GM19395 (cell line): ENCODE measurements around the gene PTGIS.

Source experiments
- ATAC-seq: cut with Tn5 transposase; IDR thresholded peaks from one replicate; pipeline ENCODE4 v1.9.1; 2021; ENCODE audit warnings: mild to moderate bottlenecking, moderate library complexity; ENCODE audit not compliant: unreplicated experiment

The PTGIS gene

DNA sequence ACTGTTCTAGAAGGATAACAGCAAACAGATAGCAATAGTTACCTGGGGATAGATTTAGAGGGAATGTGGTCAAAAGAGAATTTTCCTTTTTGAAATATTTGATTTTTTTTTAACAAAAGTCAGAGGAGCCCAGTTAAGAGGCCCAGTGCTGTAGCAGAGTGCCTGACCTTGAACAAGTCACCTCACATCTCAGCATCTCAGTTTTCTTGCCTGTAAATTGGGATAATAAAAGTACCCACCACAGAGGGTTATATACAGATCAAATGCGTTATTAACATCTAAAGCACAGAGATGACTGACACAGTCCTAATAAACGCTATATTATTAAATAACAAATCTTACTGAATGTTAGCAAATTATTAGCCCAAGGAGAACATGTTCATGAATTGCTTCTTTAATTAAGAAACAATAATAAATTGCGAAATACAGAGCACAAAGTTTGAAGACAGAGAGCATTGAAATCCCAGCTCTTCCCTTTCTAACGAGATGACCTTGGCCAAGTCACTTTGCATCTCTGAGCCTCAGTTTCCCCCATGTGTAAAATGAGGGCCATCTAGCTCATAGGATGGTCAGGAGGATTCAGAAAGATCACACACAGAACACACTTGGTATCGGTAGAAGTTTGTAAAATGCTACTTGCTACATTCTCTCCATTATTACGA is 35.5 kb downstream of the PTGIS start:
- no peak for ATAC-seq

DNA sequence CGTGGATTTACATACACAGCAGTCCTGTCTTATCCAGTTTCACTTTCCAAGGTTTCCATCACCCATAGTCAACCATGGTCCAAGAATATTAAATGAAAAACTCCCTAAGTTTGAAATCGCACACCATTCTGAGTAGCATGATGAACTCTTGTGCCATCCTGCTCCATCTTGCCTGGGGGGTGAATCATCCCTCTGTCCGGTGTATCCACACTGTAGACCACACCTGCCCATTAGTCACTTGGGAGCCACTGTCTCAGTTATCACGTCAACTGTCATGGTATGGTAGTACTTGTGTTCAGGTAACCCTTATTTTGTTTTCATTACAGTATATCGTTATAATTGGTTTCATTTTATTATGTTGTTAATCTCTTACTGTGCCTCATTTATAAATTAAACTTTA is 38.5 kb downstream of the PTGIS start:
- ATAC-seq: no peak

DNA sequence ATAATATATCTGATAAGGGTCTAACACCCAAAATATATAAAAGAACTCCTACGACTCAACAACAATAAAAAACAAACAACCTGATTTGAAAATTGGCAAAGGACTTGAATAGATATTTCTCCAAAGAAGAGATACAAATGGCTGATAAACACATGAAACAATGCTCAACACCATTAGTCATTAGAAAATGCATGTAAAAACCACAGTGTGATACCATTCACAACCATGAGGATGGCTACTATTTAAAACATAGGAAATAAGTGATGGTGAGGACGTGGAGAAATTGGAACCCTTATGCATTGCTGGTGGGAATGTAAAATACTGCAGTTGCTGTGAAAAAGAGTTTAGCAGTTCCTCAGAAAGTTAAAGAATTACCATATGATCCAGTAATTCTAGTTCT is 41.4 kb downstream of the PTGIS start:
- no peak for ATAC-seq

DNA sequence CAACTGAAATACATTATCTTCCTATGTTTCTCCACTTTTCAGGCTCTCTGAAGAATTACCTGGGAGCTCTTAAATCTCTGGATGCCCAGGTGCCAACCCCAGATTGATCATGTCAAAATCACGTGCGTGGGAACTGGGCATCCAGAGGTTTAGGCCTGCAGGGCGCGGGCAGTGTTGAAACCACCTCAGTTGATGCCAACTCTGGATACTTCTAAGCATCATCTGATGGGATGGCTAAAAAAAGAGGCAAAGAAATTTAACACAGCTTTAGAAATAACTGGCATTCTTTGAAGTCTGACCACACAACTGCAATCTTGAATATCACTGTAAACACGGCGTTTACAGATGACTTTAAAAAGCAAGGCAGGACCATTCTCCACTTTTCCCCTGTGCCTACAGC is 41.9 kb downstream of the PTGIS start:
- ATAC-seq: no peak

DNA sequence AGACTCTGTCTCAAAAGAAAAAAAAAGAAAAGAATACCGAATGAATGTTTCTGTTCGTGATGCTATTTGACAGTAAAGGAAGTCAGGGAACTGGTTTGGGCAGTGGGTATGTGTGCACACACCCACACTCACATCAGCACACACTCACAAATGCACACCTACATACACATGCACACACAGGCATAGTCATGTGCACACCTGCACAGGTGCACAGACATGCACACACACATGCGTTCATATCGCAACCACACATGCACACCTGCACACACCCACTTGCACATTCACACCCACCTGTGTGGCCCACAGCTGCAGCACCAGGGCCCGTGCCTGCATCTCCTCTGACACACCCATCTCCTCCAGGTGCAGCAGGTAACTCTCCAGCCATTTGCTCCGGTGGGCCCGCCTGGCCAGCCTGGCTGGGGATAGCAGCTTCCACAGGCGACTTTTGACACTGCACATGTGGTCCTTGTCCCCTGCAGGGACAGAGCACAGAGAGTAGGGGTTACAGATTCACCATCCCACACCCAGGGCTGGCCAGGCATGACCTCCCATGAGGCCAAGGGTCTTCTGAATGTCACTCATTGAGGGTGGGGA is 44.1 kb downstream of the PTGIS start:
- ATAC-seq: no peak

DNA sequence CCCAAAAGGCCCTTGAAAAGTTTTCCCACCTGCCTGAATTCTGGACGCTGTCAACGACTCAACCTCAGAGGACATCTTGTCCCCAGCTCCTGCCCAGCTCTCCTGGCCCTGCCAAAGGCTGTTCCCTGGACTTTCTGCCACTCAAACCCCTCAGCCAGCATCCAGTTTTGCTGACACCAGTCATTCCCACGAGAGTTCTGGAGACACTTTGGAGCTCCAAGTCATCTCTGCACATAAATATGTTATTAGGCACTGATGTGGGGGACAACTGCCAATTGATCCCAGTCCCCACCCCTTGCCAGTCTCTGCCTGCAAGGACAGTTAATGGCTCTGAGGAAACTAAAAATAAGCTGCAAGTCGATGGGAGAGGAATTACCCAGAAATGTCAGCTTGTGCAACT is 46.6 kb downstream of the PTGIS start:
- ATAC-seq: no peak

DNA sequence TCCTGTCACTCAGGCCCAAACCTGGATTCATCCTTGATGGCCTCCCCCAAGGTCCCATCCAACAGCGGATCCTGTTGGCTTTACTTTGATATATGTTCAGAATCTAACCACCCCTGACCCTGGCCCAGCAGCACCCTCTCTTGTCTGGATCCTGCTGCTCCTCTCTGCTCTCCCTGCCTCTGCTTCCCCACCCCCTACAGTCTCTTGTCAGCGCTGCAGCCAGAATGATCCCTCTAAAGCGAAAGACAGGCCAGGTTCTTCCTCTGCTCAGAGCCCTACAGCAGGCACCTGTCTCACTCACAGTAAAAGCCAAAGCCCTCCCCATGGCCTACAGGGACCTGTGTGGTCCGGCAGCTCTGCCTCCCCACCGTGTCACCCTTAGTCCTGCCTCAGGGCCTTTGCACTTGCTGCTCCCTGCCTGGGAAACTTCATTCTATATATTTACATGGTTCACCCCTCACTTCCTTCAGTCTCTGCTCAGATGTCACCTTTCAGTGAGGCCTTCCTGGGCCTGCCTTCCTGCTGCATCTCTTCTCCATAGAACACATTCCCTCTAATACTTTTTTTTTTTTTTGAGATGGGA is 48.1 kb downstream of the PTGIS start:
- ATAC-seq: no peak

DNA sequence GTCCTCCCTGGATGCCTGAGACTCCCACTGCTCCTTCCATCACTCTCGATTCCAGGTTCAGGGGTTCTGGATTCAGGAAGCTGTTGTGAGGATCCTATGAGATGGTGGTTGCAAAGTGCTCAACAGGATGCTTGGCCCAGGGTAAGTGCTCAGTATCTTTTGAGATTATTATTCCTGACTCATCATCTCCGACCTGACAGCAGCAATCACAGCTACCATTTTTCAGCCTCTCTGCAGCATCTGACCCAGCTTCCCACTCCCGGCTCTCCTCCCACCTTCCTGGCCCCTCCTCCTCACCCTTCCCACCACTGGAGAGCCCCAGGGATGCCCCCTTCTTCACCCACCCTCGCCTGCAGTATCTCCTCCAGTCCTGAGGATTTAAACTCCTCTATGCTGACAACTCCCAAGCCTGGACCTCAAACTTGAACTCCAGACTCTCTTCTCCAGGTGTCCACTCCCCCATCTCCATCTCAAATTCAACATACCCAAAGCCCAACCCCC is 48.7 kb downstream of the PTGIS start:
- ATAC-seq: no peak

DNA sequence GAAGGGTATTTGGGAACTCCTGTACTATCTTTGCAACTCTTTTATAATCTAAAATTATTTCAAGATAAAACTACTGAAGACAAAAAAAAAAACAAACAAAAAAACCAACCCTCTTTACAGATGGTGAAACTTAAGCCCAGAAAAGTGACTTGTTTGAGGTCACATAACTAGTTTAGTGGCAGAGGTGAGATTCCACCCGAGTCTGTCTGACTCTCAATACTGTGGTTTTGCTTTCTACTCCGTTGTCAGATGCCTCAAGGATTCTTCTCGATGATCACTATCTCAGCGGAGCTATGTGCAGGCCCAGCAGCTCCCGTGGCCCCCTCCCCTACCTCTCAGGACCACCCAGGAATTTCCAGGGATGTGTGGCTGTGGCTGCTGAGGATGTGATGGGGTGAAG is 49.4 kb downstream of the PTGIS start:
- no peak for ATAC-seq

DNA sequence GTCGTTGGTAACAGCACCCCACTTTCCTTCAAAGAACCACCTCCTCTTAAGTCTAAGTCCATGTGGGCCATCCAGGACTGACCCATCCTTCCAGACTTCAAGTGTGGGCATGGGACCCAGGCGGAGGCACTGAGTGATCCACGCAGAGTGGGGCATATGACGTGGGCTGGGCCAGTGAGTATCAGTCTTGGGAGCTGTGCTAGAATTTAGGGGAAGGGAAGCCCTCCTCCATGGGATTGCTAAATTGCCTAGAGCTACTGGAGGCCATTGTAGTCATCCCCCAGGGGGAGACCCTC is 50.2 kb downstream of the PTGIS start:
- no peak for ATAC-seq

DNA sequence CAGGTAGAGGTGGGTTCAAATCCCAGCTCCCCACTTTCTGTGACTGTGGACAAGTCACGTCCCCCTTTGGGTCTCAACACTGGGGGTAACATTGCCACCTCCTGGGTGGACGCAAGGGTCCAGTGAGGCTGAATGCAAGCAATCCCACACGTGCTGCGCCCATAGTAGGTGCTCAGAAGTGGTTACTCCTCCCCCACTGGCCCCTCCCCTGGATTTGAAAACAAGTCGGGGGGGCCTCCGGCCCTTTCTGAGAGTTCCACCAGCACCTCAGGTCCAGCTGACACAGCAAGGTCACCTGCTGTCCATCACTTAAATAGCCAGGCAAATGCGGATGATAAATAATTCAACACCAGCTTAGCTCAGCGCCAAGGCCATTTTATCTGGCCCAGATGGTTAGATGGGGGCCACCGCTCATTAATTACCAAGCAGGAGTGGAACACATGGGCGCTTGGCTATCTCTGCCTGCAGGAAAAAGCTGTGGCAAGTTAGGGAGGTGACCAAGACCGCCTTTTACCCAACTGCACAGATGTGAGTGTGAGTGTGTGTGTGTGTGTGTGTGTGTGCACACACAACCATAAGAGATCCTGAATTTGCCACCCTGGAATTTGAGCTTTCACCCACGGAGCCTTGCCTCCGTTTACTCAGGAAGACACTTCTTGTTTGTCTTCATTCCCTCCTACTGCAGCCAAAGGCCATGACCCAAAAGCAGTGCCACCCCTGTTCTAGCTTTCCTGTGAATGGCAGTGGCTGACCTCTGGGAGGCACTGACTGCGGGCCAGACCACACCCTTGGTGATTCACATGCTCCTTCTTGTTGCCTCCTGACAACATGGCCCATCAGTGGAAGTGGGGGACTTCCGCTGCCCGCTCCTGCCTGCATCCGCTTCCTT is 50.8 kb downstream of the PTGIS start:
- no peak for ATAC-seq

DNA sequence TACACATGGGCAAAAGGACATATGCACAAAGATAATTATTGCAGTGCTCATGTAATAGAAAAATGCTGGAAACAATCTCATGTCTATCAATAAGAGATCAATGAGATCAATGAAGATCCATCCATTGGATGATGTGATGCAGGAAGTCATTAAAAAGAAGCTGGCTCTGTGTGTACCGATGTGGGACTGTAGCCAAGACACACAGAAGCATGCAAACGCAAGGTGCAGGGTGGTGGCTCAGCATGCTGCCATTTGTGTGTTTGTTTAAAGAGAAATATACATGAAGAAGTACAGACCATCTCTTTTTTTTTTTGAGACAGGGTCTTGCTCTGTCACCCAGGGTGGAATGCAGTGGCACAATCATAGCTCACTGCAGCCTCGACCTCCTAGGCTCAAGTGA is 52.4 kb downstream of the PTGIS start:
- ATAC-seq: no peak

DNA sequence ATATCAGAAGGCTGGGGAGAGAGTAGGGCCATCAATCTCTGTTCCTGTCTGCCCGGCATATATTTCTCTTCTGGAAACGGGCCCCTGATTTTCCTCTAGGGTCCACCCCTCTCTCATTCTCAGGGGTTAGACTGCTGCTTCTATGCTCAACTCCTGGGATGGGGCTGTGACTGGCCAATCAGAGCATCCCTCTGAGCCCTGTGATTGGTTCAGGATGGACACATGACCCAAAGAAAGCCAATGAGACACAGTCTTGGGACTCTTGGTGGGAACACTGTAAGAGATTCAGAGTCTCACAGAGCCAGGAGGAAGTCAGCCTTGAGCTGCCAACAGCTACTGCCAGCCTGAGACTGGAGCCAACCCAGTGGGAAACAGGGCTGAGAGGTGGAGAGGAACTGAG is 54.4 kb downstream of the PTGIS start:
- ATAC-seq: no peak

DNA sequence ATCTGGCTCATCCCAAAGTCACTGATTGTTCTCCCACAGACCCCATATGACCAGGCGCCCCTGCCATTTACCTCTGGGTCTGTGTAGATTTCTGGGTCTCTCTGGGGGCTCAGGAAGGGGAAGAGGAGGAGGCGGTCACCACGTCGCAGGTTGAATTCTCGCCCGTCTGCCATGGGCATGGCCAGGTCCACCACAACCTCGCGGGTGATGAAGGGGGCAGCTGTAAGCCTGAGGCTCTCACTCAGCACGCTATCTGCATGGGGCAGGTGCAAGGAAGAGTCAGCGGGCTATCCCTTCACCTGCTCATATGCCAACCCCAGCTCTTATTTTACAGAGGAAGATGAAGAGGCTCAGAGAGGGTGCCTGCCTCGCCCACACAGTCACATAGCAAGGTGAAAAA is 54.9 kb downstream of the PTGIS start:
- ATAC-seq: no peak

DNA sequence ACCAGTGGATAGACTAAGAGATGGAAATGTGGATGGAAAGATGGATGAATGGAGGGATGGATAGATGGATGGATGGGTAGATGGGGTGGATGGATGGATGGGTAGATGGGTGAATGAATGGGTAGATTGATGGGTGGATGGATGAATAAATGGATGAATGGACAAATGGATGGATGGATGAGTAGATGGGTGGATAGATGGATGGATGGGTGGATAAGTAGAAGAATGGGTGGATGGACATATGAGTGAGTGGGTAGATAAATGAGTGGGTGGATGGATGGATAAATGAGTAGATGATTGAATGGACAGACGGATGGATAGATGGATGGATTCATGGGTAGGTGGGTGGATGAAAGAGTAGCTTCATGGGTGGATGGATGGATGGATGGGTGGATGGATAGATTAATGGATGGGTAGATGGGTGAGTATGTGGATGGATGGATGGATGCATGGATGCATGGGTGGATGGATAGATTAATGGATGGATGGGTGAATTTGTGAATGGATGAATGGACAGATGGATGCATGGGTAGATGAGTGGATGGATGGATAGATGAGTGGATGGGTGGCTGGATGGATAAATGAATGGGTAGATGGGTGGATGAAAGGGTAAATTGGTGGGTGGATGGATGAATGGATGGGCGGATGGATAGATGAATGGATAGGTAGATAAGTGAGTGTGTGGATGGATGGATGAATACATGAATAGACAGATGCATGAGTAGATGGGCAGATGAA is 56.0 kb downstream of the PTGIS start:
- no peak for ATAC-seq

DNA sequence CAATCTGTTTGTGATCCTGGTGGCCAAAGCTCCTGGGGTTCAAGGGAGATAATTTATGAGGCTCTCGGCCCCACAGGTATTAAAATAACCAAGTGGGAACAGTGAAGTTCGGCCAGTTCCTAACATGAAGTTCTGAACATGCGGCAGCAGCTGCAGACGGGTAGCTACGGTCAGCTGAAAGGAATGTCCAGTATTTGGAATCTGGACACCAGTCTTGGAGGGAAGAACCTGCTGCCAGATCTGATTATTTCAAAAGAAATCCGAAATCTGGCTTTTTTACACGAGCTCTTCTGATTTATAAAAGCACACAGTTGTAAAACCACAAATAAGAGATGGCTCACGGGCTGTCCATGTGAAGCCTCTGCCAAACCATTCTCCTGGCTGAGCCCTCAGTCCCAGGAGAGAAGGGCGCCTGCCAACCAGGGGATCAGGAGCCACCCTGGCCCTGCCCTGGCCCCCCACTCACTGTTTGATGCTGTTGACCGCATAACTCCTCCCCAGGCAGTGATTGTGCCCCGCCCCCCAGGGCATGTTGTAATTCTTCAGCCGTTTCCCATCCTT is 57.3 kb downstream of the PTGIS start:
- no peak for ATAC-seq

DNA sequence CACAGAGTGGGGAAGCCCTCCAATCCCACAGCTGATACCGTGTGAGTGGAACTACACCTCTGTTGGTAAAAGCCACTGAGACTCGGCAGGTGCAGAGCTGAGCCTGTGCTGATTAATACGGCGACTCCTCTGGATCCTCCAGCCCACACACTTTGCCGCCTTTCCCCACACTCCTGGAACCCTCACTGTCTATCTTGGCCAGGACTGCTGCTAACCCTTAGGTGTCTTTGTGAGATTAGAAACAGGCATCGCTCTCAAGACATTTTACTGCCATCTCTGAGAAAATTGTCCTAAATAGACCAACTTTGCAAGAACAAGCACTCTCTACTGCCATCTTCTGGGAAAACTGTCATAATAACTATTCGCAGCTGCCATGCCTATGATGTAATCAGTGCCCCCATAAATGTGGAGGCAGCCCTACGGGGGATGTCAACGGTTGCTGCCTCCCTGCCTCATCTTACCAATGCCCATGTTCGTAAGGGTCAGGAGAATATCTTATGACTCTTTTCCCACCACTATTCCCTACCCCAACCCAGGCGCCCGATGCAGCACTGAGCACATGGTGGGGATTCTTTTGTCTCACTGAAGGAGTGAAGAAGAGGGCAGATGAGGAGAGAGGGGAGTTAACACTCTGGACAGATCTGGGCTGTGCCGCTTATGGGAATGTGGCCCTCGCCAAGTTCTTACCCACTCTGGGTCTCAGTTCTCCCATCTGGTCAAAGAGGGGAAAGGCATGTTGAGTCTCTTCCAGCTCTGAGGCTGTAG is 59.3 kb downstream of the PTGIS start:
- no peak for ATAC-seq

DNA sequence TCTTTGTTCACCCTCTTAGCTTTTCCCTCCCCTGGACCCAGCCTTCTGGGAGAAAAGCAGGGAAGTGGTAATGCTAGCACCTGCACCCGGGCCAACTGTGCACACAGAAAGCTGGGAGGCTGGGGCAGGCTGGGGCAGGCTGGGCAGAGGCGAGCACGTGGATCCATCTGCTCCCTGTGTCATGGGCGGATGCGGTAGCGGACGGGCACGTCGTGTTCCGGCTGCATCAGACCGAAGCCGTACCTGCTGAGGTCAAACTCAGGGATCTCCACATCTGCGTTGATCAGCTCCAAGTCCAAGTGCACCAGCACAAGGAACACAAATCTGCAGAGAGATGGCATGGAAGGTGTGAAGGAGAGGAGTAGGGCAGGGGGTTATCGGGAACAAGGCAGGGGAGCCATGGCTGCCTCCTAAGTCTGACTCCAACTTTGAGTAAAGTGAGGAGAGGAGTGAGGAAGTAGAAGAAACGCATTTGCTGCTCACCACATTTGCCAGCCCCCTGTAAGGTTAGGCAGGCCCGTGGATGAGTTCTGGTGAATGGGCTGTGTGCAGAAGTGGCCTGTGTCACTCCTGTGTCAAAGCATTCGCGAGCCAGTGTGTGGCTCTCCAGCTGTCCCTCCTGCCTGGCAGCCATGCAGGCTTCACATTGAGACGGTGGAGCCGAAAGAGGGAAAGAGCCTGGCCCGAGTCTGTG is 60.0 kb downstream of the PTGIS start:
- no peak for ATAC-seq

DNA sequence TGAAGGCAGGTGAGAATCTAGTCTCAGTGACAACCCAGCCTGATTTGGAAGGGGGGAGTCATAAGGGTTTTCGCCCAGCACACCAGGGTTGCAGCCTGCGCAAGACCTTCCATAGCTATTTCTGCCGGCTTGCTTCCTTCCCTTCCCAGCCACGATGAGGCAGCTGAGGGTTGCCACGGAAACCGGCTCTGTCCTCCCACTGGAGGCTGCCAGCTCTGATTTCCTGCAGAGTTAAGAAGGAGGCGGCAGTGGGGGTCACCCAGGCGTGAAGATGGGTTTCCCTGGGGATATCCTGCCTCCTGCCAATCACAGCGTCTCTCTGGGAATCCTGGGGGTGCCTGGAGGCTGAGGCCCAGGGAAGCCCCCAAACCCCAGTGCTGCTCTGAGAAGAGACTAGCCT is 62.4 kb downstream of the PTGIS start:
- no peak for ATAC-seq
